GM18519 (cell line): Measurements from ENCODE around the gene CYTH4.
"Not testable (repeated sequence)": the region's sequence is repeated elsewhere in the genome, so short reads cannot be mapped to it uniquely, and the experiment has no call there.

Experiments
- ATAC-seq: cut with Tn5 transposase; IDR thresholded peaks from one replicate; pipeline ENCODE4 v1.9.1; 2021; ENCODE audit warnings: mild to moderate bottlenecking, moderate library complexity; ENCODE audit not compliant: unreplicated experiment, low FRiP score

Gene CYTH4

GRCh38 chr22:37282385-37282677, at the start of gene CYTH4:
Gene CYTH4 (plus strand): TSS chr22:37282508. CDS start chr22:37282570, 62 bp downstream.
- no peak for ATAC-seq

GRCh38 chr22:37233371-37233750, 48.9 kb upstream of the CYTH4 start:
- not testable (repeated sequence) for ATAC-seq

- no peak for ATAC-seq
Measured at GRCh38 chr22:37233751-37234631, 48.3 kb upstream of the CYTH4 start.

- no peak for ATAC-seq
Measured at GRCh38 chr22:37234736-37235711, 47.3 kb upstream of the CYTH4 start.

- no peak for ATAC-seq
Measured at GRCh38 chr22:37235897-37236607, 46.3 kb upstream of the CYTH4 start.

- no peak for ATAC-seq
Measured at GRCh38 chr22:37237371-37238268, 44.7 kb upstream of the CYTH4 start.

GRCh38 chr22:37239336-37240239, 42.7 kb upstream of the CYTH4 start:
- ATAC-seq: no peak

- ATAC-seq: no peak
Measured at GRCh38 chr22:37240240-37240940, 41.9 kb upstream of the CYTH4 start.

- ATAC-seq: no peak
Measured at GRCh38 chr22:37240941-37241320, 41.4 kb upstream of the CYTH4 start.

- ATAC-seq: no peak
Measured at GRCh38 chr22:37241351-37242142, 40.8 kb upstream of the CYTH4 start.

- peak; percentile 48 for ATAC-seq
Measured at GRCh38 chr22:37242395-37242918, 39.9 kb upstream of the CYTH4 start.

GRCh38 chr22:37243402-37244113, 38.8 kb upstream of the CYTH4 start:
- ATAC-seq: no peak

GRCh38 chr22:37244114-37244921, 38.0 kb upstream of the CYTH4 start, which contains the start of gene RAC2:
Gene RAC2 (minus strand): TSS chr22:37244269. CDS start chr22:37244148, 121 bp downstream.
- ATAC-seq: no peak

GRCh38 chr22:37244922-37245722, 37.2 kb upstream of the CYTH4 start:
- ATAC-seq: no peak

GRCh38 chr22:37245740-37246139, 36.6 kb upstream of the CYTH4 start:
- ATAC-seq: no peak
